Large intestine (tissue), 3 donors: ENCODE results near the gene PHLDB3. TPM values are rescaled to one million over a fixed set of nuclear protein-coding genes. Genes with fewer than 3 reads are reported as not detected.
"Not testable (repeated sequence)": the region's sequence is repeated elsewhere in the genome, so short reads cannot be mapped to it uniquely, and the experiment has no call there.

Source experiments
- DNase-seq, 2 donors: peaks; one replicate each; pipeline versions ENCODE4 v3.0.0 to v3.0.0-alpha.2; 2013
- H3K27ac ChIP-seq: one replicate; pipeline ENCODE4 v1.5.1; 2013; ENCODE audit warnings: low read length
- H3K27me3 ChIP-seq: 2 replicates; pipeline ENCODE4 v1.6.1; 2013; ENCODE audit warnings: low read length; ENCODE audit not compliant: control insufficient read depth, insufficient read depth
- H3K36me3 ChIP-seq: 2 replicates; pipeline ENCODE4 v1.6.1; 2013; ENCODE audit warnings: low read length; ENCODE audit not compliant: control insufficient read depth, insufficient read depth
- H3K4me1 ChIP-seq: one replicate; pipeline ENCODE4 v1.6.1; 2013; ENCODE audit warnings: low read length; ENCODE audit not compliant: control insufficient read depth, insufficient read depth
- H3K4me3 ChIP-seq: one replicate; pipeline ENCODE4 v1.5.1; 2013; ENCODE audit warnings: low read length
- H3K9me3 ChIP-seq: one replicate; pipeline ENCODE4 v1.6.1; 2013; ENCODE audit warnings: mild to moderate bottlenecking, low read depth, low read length, moderate library complexity; ENCODE audit not compliant: control insufficient read depth
- WGBS: methylation state at CpG from one replicate; pipeline ENCODE4 v1.1.5; 2013; ENCODE audit warnings: low lambda C conversion rate; ENCODE audit not compliant: insufficient coverage; 5-methylcytosine and 5-hydroxymethylcytosine counted together
- polyA plus RNA-seq: library from polyadenylated mRNA; unstranded; fragments of 120-200 nt; gene quantifications from one replicate; pipeline ENCODE4 v1.2.1, GENCODE V29; 2013

PHLDB3 gene
- polyA plus RNA-seq, 1 donor = 33.8 TPM

GRCh38 chr19:43444531-43445287 lies 59.8 kb downstream of the PHLDB3 start:
- H3K27me3 ChIP-seq = no peaks in the 10 kb centered on the region
- no peak overlapping the region for H3K27ac ChIP-seq
- no peaks in the 10 kb centered on the region for H3K9me3 ChIP-seq
- no peak for DNase-seq
- WGBS = 100% methylated on average over 1 of the region's 15 CpGs
- no peak overlapping the region for H3K4me3 ChIP-seq
- H3K4me1 ChIP-seq = peaks cover 3% of the 10 kb centered on the region
- no peaks in the 10 kb centered on the region for H3K36me3 ChIP-seq

GRCh38 chr19:43444091-43444490 lies 60.5 kb downstream of the PHLDB3 start:
- DNase-seq, H3K4me3 ChIP-seq, H3K36me3 ChIP-seq, H3K9me3 ChIP-seq, H3K27me3 ChIP-seq, H3K4me1 ChIP-seq, H3K27ac ChIP-seq: not testable (repeated sequence)
- no CpG with 5 or more reads among the region's 9 CpGs for WGBS

GRCh38 chr19:43441716-43442115 lies 62.8 kb downstream of the PHLDB3 start:
- WGBS = 78% methylated on average over 1 of the region's 3 CpGs
- no peak for DNase-seq
- H3K36me3 ChIP-seq = no peaks in the 10 kb centered on the region
- no peaks in the 10 kb centered on the region for H3K27me3 ChIP-seq
- H3K27ac ChIP-seq = no peak overlapping the region
- no peak overlapping the region for H3K4me3 ChIP-seq
- H3K9me3 ChIP-seq = no peaks in the 10 kb centered on the region
- H3K4me1 ChIP-seq = no peaks in the 10 kb centered on the region

- DNase-seq = no peak
- Histone ChIP-seq H3K36me3 (no peaks in the 10 kb centered on the region), H3K9me3 (no peaks in the 10 kb centered on the region), H3K27ac (no peak overlapping the region), H3K4me1 (no peaks in the 10 kb centered on the region), H3K27me3 (no peaks in the 10 kb centered on the region), H3K4me3 (no peak overlapping the region)
Measured at GRCh38 chr19:43439709-43440063, 64.9 kb downstream of the PHLDB3 start.

- WGBS = no CpG with 5 or more reads among the region's 14 CpGs
- H3K27me3 ChIP-seq = no peaks in the 10 kb centered on the region
- no peak for DNase-seq
- H3K4me1 ChIP-seq = no peaks in the 10 kb centered on the region
- no peaks in the 10 kb centered on the region for H3K9me3 ChIP-seq
- H3K4me3 ChIP-seq = no peak overlapping the region
- no peaks in the 10 kb centered on the region for H3K36me3 ChIP-seq
- no peak overlapping the region for H3K27ac ChIP-seq
Measured at GRCh38 chr19:43439032-43439708, 65.4 kb downstream of the PHLDB3 start.

GRCh38 chr19:43438291-43439031 lies 66.1 kb downstream of the PHLDB3 start:
- Histone ChIP-seq H3K27me3 (no peaks in the 10 kb centered on the region), H3K4me1 (no peaks in the 10 kb centered on the region), H3K4me3 (no peak overlapping the region), H3K36me3 (no peaks in the 10 kb centered on the region), H3K27ac (no peak overlapping the region), H3K9me3 (no peaks in the 10 kb centered on the region)
- 77% methylated on average over 3 of the region's 9 CpGs for WGBS
- DNase-seq = peak in 1 of 2 donors; percentile 23

- Histone ChIP-seq H3K9me3 (no peaks in the 10 kb centered on the region), H3K4me3 (no peak overlapping the region), H3K27me3 (no peaks in the 10 kb centered on the region), H3K4me1 (no peaks in the 10 kb centered on the region), H3K36me3 (no peaks in the 10 kb centered on the region), H3K27ac (no peak overlapping the region)
- WGBS = no CpG with 5 or more reads among the region's 6 CpGs
- no peak for DNase-seq
Measured at GRCh38 chr19:43437712-43438111, 66.8 kb downstream of the PHLDB3 start.

- not testable (repeated sequence) for H3K4me3 ChIP-seq, H3K27me3 ChIP-seq, H3K9me3 ChIP-seq, H3K4me1 ChIP-seq, H3K27ac ChIP-seq, DNase-seq, H3K36me3 ChIP-seq
- 87% methylated on average over 3 of the region's 11 CpGs for WGBS
Measured at GRCh38 chr19:43437284-43437683, 67.3 kb downstream of the PHLDB3 start.

- Histone ChIP-seq H3K27ac (no peak overlapping the region), H3K4me3 (no peak overlapping the region), H3K4me1 (no peaks in the 10 kb centered on the region), H3K27me3 (no peaks in the 10 kb centered on the region), H3K9me3 (no peaks in the 10 kb centered on the region), H3K36me3 (no peaks in the 10 kb centered on the region)
- 100% methylated on average over 1 of the region's 3 CpGs for WGBS
- DNase-seq = no peak
Measured at GRCh38 chr19:43435775-43436174, 68.8 kb downstream of the PHLDB3 start.

- H3K9me3 ChIP-seq = no peaks in the 10 kb centered on the region
- no peak overlapping the region for H3K4me3 ChIP-seq
- H3K27me3 ChIP-seq = no peaks in the 10 kb centered on the region
- no peak overlapping the region for H3K27ac ChIP-seq
- DNase-seq = no peak
- H3K4me1 ChIP-seq = peaks cover 4% of the 10 kb centered on the region
- no CpG with 5 or more reads among the region's 6 CpGs for WGBS
- no peaks in the 10 kb centered on the region for H3K36me3 ChIP-seq
Measured at GRCh38 chr19:43433689-43434088, 70.9 kb downstream of the PHLDB3 start.
